ENCODE measurements around the gene BCAS3.

DNA sequence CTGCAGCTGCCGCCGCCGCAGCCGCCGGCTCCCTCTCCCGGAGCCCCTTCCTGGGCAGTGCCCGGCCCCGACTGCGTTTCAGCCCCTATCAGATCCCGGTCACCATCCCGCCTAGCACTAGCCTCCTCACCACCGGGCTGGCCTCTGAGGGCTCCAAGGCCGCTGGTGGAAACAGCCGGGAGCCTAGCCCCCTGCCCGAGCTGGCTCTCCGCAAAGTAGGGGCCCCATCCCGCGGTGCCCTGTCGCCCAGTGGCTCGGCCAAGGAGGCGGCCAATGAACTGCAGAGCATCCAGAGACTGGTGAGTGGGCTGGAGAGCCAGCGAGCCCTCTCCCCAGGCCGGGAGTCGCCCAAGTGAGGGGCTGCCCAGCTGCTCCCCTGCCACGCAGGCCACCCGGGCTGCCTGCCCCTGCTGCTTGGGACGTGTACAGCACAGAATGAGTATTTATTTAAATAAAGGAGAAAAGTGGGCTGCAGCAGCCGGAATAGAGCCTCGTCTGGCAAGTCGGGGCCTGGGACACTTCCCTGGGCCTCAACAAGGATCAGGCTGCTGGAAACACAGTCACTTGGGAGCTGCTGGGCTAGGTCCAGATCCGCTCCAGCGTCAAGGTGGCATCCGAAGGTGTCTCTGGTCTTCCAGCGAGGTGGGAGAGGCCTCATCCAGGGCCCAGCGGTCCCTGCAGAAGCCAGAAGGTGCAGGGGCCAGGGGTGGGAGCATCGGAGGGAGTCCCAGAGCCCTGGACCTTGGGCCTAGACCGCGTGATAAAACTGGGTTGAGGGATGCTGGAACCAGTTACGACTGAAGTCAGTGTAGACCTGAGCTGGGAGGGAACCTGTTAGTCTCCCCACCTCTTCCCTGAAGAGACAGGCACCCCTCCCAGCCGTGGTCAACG is 730.7 kb downstream of the BCAS3 start:
- TF ChIP-seq, protein P1, sequence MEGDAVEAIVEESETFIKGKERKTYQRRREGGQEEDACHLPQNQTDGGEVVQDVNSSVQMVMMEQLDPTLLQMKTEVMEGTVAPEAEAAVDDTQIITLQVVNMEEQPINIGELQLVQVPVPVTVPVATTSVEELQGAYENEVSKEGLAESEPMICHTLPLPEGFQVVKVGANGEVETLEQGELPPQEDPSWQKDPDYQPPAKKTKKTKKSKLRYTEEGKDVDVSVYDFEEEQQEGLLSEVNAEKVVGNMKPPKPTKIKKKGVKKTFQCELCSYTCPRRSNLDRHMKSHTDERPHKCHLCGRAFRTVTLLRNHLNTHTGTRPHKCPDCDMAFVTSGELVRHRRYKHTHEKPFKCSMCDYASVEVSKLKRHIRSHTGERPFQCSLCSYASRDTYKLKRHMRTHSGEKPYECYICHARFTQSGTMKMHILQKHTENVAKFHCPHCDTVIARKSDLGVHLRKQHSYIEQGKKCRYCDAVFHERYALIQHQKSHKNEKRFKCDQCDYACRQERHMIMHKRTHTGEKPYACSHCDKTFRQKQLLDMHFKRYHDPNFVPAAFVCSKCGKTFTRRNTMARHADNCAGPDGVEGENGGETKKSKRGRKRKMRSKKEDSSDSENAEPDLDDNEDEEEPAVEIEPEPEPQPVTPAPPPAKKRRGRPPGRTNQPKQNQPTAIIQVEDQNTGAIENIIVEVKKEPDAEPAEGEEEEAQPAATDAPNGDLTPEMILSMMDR (IDR thresholded peaks at IDR 0.05): no peak
- TF ChIP-seq POLR2A (IDR thresholded peaks at IDR 0.05): no peak

All from body of pancreas (tissue), 4 donors.